ENCODE data around the gene LACTBL1.

The LACTBL1 gene

GRCh38 chr1:22958556-22958955 is 14.1 kb downstream of the LACTBL1 start:
- TF ChIP-seq FOXM1 (IDR thresholded peaks at IDR 0.05; ENCODE audit: borderline replicate concordance, low read depth) (no peak), TCF12 (IDR thresholded peaks at IDR 0.05; ENCODE audit: low read depth) (no peak)

GRCh38 chr1:22957066-22957465 is 15.6 kb downstream of the LACTBL1 start:
- TF ChIP-seq TEAD4 (IDR thresholded peaks at IDR 0.05) (no peak), TCF12 (IDR thresholded peaks at IDR 0.05; ENCODE audit: low read depth) (no peak), USF1 (IDR thresholded peaks at IDR 0.05) (no peak), EGR1 (IDR thresholded peaks at IDR 0.05) (no peak), RAD21 (IDR thresholded peaks at IDR 0.05; ENCODE audit: low read depth) (no peak), EP300 (IDR thresholded peaks at IDR 0.05; ENCODE audit: borderline replicate concordance) (no peak), ZBTB7A (IDR thresholded peaks at IDR 0.05; ENCODE audit: low read depth) (no peak), CREB1 (IDR thresholded peaks at IDR 0.05; ENCODE audit: low read depth) (no peak), MAX (IDR thresholded peaks at IDR 0.05) (no peak), REST (IDR thresholded peaks at IDR 0.05; ENCODE audit: low read depth) (no peak), YY1 (IDR thresholded peaks at IDR 0.05; ENCODE audit: low read depth) (no peak), NFIC (IDR thresholded peaks at IDR 0.05) (no peak), TAF1 (IDR thresholded peaks at IDR 0.05; ENCODE audit: low read depth) (no peak)

GRCh38 chr1:22955146-22955545 is 17.5 kb downstream of the LACTBL1 start:
- TF ChIP-seq YY1 (IDR thresholded peaks at IDR 0.05; ENCODE audit: low read depth) (no peak), MAX (IDR thresholded peaks at IDR 0.05) (no peak), CEBPB (IDR thresholded peaks at IDR 0.05) (no peak), NFIC (IDR thresholded peaks at IDR 0.05) (no peak), EGR1 (IDR thresholded peaks at IDR 0.05) (no peak), TAF1 (IDR thresholded peaks at IDR 0.05; ENCODE audit: low read depth) (no peak), REST (IDR thresholded peaks at IDR 0.05; ENCODE audit: low read depth) (no peak)

- no peak for TF ChIP-seq TEAD4 (IDR thresholded peaks at IDR 0.05)
- TF ChIP-seq FOXM1 (IDR thresholded peaks at IDR 0.05; ENCODE audit: borderline replicate concordance, low read depth), result no peak
- no peak for TF ChIP-seq MAX (IDR thresholded peaks at IDR 0.05)
- no peak for TF ChIP-seq TAF1 (IDR thresholded peaks at IDR 0.05; ENCODE audit: low read depth)
- TF ChIP-seq TCF12 (IDR thresholded peaks at IDR 0.05; ENCODE audit: low read depth), result no peak
- TF ChIP-seq CREB1 (IDR thresholded peaks at IDR 0.05; ENCODE audit: low read depth), result no peak
- TF ChIP-seq YY1 (IDR thresholded peaks at IDR 0.05; ENCODE audit: low read depth), result no peak
- no peak for TF ChIP-seq CEBPB (IDR thresholded peaks at IDR 0.05)
- no peak for TF ChIP-seq RAD21 (IDR thresholded peaks at IDR 0.05; ENCODE audit: low read depth)
- no peak for TF ChIP-seq USF1 (IDR thresholded peaks at IDR 0.05)
- no peak for TF ChIP-seq EGR1 (IDR thresholded peaks at IDR 0.05)
- TF ChIP-seq REST (IDR thresholded peaks at IDR 0.05; ENCODE audit: low read depth), result no peak
- TF ChIP-seq EP300 (IDR thresholded peaks at IDR 0.05; ENCODE audit: borderline replicate concordance), result no peak
- TF ChIP-seq ZBTB7A (IDR thresholded peaks at IDR 0.05; ENCODE audit: low read depth), result no peak
- no peak for TF ChIP-seq NFIC (IDR thresholded peaks at IDR 0.05)
These were observed 18.9 kb downstream of the LACTBL1 start for GRCh38 chr1:22953740-22954141.

Data from Ishikawa (cell line).